ENCODE results near the gene PTPRN2. TPM values are rescaled to one million over a fixed set of nuclear protein-coding genes. Genes with fewer than 3 reads are reported as not detected.

PTPRN2 gene
- polyA plus RNA-seq, 1 of the 3 experiments (the other 2 are of a cell fraction): 4.0 TPM

- no peak overlapping the region for H3K27ac ChIP-seq (ENCODE audit: low read depth in 2 of 2, low read length in 1 of 2)
- CTCF ChIA-PET: interaction anchor here (0.7 kb wide), 1 partner anchor 9 kb away, joined by 3 read pairs; no protein-coding TSS in a partner anchor
- 71% methylated on average over 29 of the region's 64 CpGs for WGBS (ENCODE audit: low lambda C conversion rate)
- no peak for TF ChIP-seq RXRA (IDR thresholded peaks at IDR 0.05; ENCODE audit: borderline replicate concordance, low read depth)
- TF ChIP-seq RCOR1 (IDR thresholded peaks at IDR 0.05; ENCODE audit: low read length): no peak
- TF ChIP-seq ELF1 (IDR thresholded peaks at IDR 0.05): no peak
- no peak for TF ChIP-seq POLR2AphosphoS5 (IDR thresholded peaks at IDR 0.05; ENCODE audit: low read depth, low read length)
- TF ChIP-seq EZH2phosphoT487 (IDR thresholded peaks at IDR 0.05; ENCODE audit: borderline replicate concordance, low read depth): no peak
- no peak for TF ChIP-seq CHD2 (IDR thresholded peaks at IDR 0.05; ENCODE audit: low read length, partially characterized antibody)
- no peak for TF ChIP-seq FOXJ3 (CRISPR knock-in tag; IDR thresholded peaks at IDR 0.05)
- TF ChIP-seq EP300 (IDR thresholded peaks at IDR 0.05; ENCODE audit: borderline replicate concordance in 1 of 2, low read depth in 1 of 2, low read length in 1 of 2): no peak
- TF ChIP-seq RFX5 (IDR thresholded peaks at IDR 0.05; ENCODE audit: low read length): no peak
- TF ChIP-seq TEAD4 (IDR thresholded peaks at IDR 0.05; ENCODE audit: borderline replicate concordance, insufficient read depth): no peak
- TF ChIP-seq YY1 (IDR thresholded peaks at IDR 0.05; ENCODE audit: low read depth): no peak
- peak; percentile 58 for DNase-seq
- peaks cover 0 to 17% of the 10 kb centered on the region in 2 experiments; a peak in 1 of 4 replicates for H3K4me1 ChIP-seq (ENCODE audit: control insufficient read depth in 1 of 2, insufficient read depth in 2 of 2, low read depth in 1 of 2, low read length in 1 of 2)
- no peaks in the 10 kb centered on the region for H3K9me2 ChIP-seq
- no peak overlapping the region for H2AFZ ChIP-seq (ENCODE audit: low read depth)
- POLR2A ChIA-PET: no interaction called here
- H4K20me1 ChIP-seq (ENCODE audit: insufficient read depth): no peaks in the 10 kb centered on the region
- H3K79me2 ChIP-seq (ENCODE audit: insufficient read depth): peaks cover 5% of the 10 kb centered on the region; the same call in 1 of the 2 replicates
- no peak overlapping the region for H3K4me2 ChIP-seq
- no peak overlapping the region for H3K4me3 ChIP-seq (ENCODE audit: low read depth in 2 of 2, low read length in 1 of 2)
- H3K9ac ChIP-seq: no peak overlapping the region
- no peaks in the 10 kb centered on the region for H3K27me3 ChIP-seq (ENCODE audit: insufficient read depth)
- no peaks in the 10 kb centered on the region for H3K36me3 ChIP-seq (replicated peaks in 1 of 2; ENCODE audit: control insufficient read depth in 1 of 2, insufficient read depth in 2 of 2, low read length in 1 of 2)
- peaks cover 6% of the 10 kb centered on the region for H3F3A ChIP-seq (replicated peaks; ENCODE audit: insufficient read depth)
- H3K9me3 ChIP-seq: no peaks in the 10 kb centered on the region
These were observed 893.9 kb downstream of the PTPRN2 start for GRCh38 chr7:157693521-157694375.

- H3K9ac ChIP-seq: no peak overlapping the region
- no peaks in the 10 kb centered on the region for H3K9me3 ChIP-seq
- H3K79me2 ChIP-seq (ENCODE audit: insufficient read depth): peaks cover 5% of the 10 kb centered on the region; the same call in 1 of the 2 replicates
- H3K4me1 ChIP-seq (ENCODE audit: control insufficient read depth in 1 of 2, insufficient read depth in 2 of 2, low read depth in 1 of 2, low read length in 1 of 2): peaks cover 0 to 17% of the 10 kb centered on the region in 2 experiments; a peak in 1 of 4 replicates
- DNase-seq: peak; percentile 58
- no peak overlapping the region for H2AFZ ChIP-seq (ENCODE audit: low read depth)
- no peak overlapping the region for H3K27ac ChIP-seq (ENCODE audit: low read depth in 2 of 2, low read length in 1 of 2)
- peaks cover 8% of the 10 kb centered on the region for H3F3A ChIP-seq (replicated peaks; ENCODE audit: insufficient read depth)
- H3K36me3 ChIP-seq (replicated peaks in 1 of 2; ENCODE audit: control insufficient read depth in 1 of 2, insufficient read depth in 2 of 2, low read length in 1 of 2): no peaks in the 10 kb centered on the region
- H3K9me2 ChIP-seq: no peaks in the 10 kb centered on the region
- ChIA-PET POLR2A (no interaction called here), CTCF (interaction anchor here (0.7 to 2.1 kb wide), 2 partner anchors 9 to 59 kb away, joined by 3 to 6 read pairs; no protein-coding TSS in a partner anchor)
- H3K27me3 ChIP-seq (ENCODE audit: insufficient read depth): no peaks in the 10 kb centered on the region
- TF ChIP-seq NFIC (IDR thresholded peaks at IDR 0.05; ENCODE audit: borderline replicate concordance) (no peak), IRF3 (IDR thresholded peaks at IDR 0.05; ENCODE audit: low read depth, low read length) (no peak), NRF1 (IDR thresholded peaks at IDR 0.05; ENCODE audit: low read depth, low read length) (no peak), FOXM1 (IDR thresholded peaks at IDR 0.05; ENCODE audit: low read depth) (no peak), POLR2AphosphoS5 (IDR thresholded peaks at IDR 0.05; ENCODE audit: low read depth, low read length) (no peak), SIN3A (IDR thresholded peaks at IDR 0.05; ENCODE audit: borderline replicate concordance, low read depth, low read length) (no peak), EZH2phosphoT487 (IDR thresholded peaks at IDR 0.05; ENCODE audit: borderline replicate concordance, low read depth) (no peak), TEAD4 (IDR thresholded peaks at IDR 0.05; ENCODE audit: borderline replicate concordance, insufficient read depth) (no peak), FOSL2 (IDR thresholded peaks at IDR 0.05; ENCODE audit: borderline replicate concordance, low read depth) (no peak), CTCF (IDR thresholded peaks at IDR 0.05) (no peak)
- no peak overlapping the region for H3K4me3 ChIP-seq (ENCODE audit: low read depth in 2 of 2, low read length in 1 of 2)
- H3K4me2 ChIP-seq: no peak overlapping the region
- no peaks in the 10 kb centered on the region for H4K20me1 ChIP-seq (ENCODE audit: insufficient read depth)
- 81% methylated on average over 21 of the region's 47 CpGs for WGBS (ENCODE audit: low lambda C conversion rate)
These were observed 894.5 kb downstream of the PTPRN2 start for GRCh38 chr7:157693071-157693520.
